ENCODE results near the gene GPR87. TPM values are rescaled to one million over a fixed set of nuclear protein-coding genes. Genes with fewer than 3 reads are reported as not detected.

GPR87 gene
- total and polyA plus RNA-seq, 3 donors from 2014 or later, result not detected

- intact Hi-C loops (cut with DNase I; ENCODE audit: low total_unique reads), result no loop called here
- WGBS, 2 donors, result 62 to 69% methylated on average over 3 of the region's 3 CpGs
- DNase-seq, result no peak
- no peak for TF ChIP-seq POLR2A (IDR thresholded peaks at IDR 0.05)
- no peak for TF ChIP-seq CTCF (IDR thresholded peaks at IDR 0.05)
- H3K4me1 ChIP-seq, result no peaks in the 10 kb centered on the region
- H3K4me3 ChIP-seq, result no peak overlapping the region
- no peaks in the 10 kb centered on the region for H3K27me3 ChIP-seq
- no peaks in the 10 kb centered on the region for H3K9me3 ChIP-seq
- no peak overlapping the region for H3K27ac ChIP-seq
- no peaks in the 10 kb centered on the region for H3K36me3 ChIP-seq (ENCODE audit: low read depth, missing control alignments)
Measured at GRCh38 chr3:151259664-151260063, 57.0 kb downstream of the GPR87 start.

- TF ChIP-seq POLR2A (IDR thresholded peaks at IDR 0.05) (no peak), CTCF (IDR thresholded peaks at IDR 0.05) (no peak)
- intact Hi-C loops (cut with DNase I; ENCODE audit: low total_unique reads), result no loop called here
- Histone ChIP-seq H3K4me3 (no peak overlapping the region), H3K36me3 (ENCODE audit: low read depth, missing control alignments) (no peaks in the 10 kb centered on the region), H3K27ac (no peak overlapping the region), H3K4me1 (no peaks in the 10 kb centered on the region), H3K9me3 (no peaks in the 10 kb centered on the region), H3K27me3 (no peaks in the 10 kb centered on the region)
- DNase-seq, result no peak
- WGBS, 2 donors, result 65 to 72% methylated on average over 1 of the region's 1 CpG
Measured at GRCh38 chr3:151256749-151257148, 59.9 kb downstream of the GPR87 start.

GRCh38 chr3:151248772-151249337, 67.8 kb downstream of the GPR87 start:
- Histone ChIP-seq H3K4me1 (no peaks in the 10 kb centered on the region), H3K36me3 (ENCODE audit: low read depth, missing control alignments) (no peaks in the 10 kb centered on the region), H3K27ac (no peak overlapping the region), H3K4me3 (no peak overlapping the region), H3K27me3 (no peaks in the 10 kb centered on the region), H3K9me3 (no peaks in the 10 kb centered on the region)
- DNase-seq, result no peak
- intact Hi-C loops (cut with DNase I; ENCODE audit: low total_unique reads), result no loop called here
- WGBS, 2 donors, result 63 to 75% methylated on average over 3 of the region's 3 CpGs
- TF ChIP-seq CTCF (IDR thresholded peaks at IDR 0.05), result no peak
- TF ChIP-seq POLR2A (IDR thresholded peaks at IDR 0.05), result no peak

Other genes starting within 250 kb of the GPR87 start
- 10 to 100 TPM; 10.3 to 18.5 TPM for gene MED12L, start 231.2 kb downstream of the GPR87 start, total RNA-seq
- gene MED12L, start 231.2 kb downstream of the GPR87 start, polyA plus RNA-seq (ENCODE audit: insufficient read depth, low read depth, low replicate concordance), result 10.4 TPM
- under 1 TPM in 1 of 2 donors, not detected in 1; 0.62 TPM for gene GPR171, start 113.6 kb downstream of the GPR87 start, total RNA-seq
- gene GPR171, start 113.6 kb downstream of the GPR87 start, polyA plus RNA-seq (ENCODE audit: insufficient read depth, low read depth, low replicate concordance), result 0.22 TPM
- gene P2RY14, start 38.3 kb downstream of the GPR87 start, total RNA-seq, result under 1 TPM; 0.47 to 0.50 TPM
- 0.79 TPM for gene P2RY14, start 38.3 kb downstream of the GPR87 start, polyA plus RNA-seq (ENCODE audit: insufficient read depth, low read depth, low replicate concordance)
- under 1 TPM in 1 of 2 donors, not detected in 1; 0.31 TPM for gene P2RY13, start 12.7 kb upstream of the GPR87 start, total RNA-seq
- 1.7 TPM for gene P2RY13, start 12.7 kb upstream of the GPR87 start, polyA plus RNA-seq (ENCODE audit: insufficient read depth, low read depth, low replicate concordance)
- gene P2RY12, start 67.9 kb upstream of the GPR87 start, total RNA-seq, result not detected
- 0.47 TPM for gene P2RY12, start 67.9 kb upstream of the GPR87 start, polyA plus RNA-seq (ENCODE audit: insufficient read depth, low read depth, low replicate concordance)
- 10 to 100 TPM in 1 of 2 donors, 1 to 10 TPM in 1; 5.6 to 12.3 TPM for gene IGSF10, start 144.2 kb upstream of the GPR87 start, total RNA-seq
- gene IGSF10, start 144.2 kb upstream of the GPR87 start, polyA plus RNA-seq (ENCODE audit: insufficient read depth, low read depth, low replicate concordance), result 26.1 TPM

Measured in testis (tissue), 3 donors.